K562 (cell line): ENCODE results near the gene ZSWIM7. TPM values are rescaled to one million over a fixed set of nuclear protein-coding genes. Genes with fewer than 3 reads are reported as not detected.
A peak's percentile ranks its signal among the peaks of the same experiment; 100 is the strongest.

ENCODE experiments used
- BHLHE40 ChIP-seq: IDR thresholded peaks from 2 replicates; pipeline ENCODE4 v1.6.1; 2011; ENCODE audit warnings: low read length, improper control_type of control experiment
- DMBX1 ChIP-seq: fragments of 250-450 bp; sonication (Bioruptor Pico); IDR thresholded peaks from 2 replicates; pipeline ENCODE4 v1.8.0; 2022; ENCODE audit warnings: inconsistent platforms, mild to moderate bottlenecking, moderate library complexity, borderline replicate concordance
- ELF1 ChIP-seq: fragments of 200-800 bp; sonication (Bioruptor generic); IDR thresholded peaks from 2 replicates; pipeline ENCODE4 v1.6.1; 2016; ENCODE audit warnings: missing genetic modification characterization, missing compliant biosample characterization
- EP300 ChIP-seq: IDR thresholded peaks from 2 replicates; pipeline ENCODE4 v1.6.1; 2012; ENCODE audit warnings: low read length, improper control_type of control experiment
- GTF2F1 ChIP-seq: IDR thresholded peaks from 2 replicates; pipeline ENCODE4 v1.6.1; 2011; ENCODE audit warnings: low read depth, low read length, improper control_type of control experiment
- SIRT6 ChIP-seq: IDR thresholded peaks from one replicate; pipeline ENCODE4 v1.6.1; 2012; ENCODE audit warnings: low read depth, mild to moderate bottlenecking, control low read depth, inconsistent platforms, low read length, moderate library complexity
- TCF3 ChIP-seq: sonication (generic); formaldehyde crosslinking; IDR thresholded peaks from 2 replicates; pipeline ENCODE4 v1.4.0; 2020; ENCODE audit warnings: mild to moderate bottlenecking, missing genetic modification reagents
- ZFX ChIP-seq: sonication (generic); formaldehyde crosslinking; IDR thresholded peaks from 2 replicates; pipeline ENCODE4 v1.8.0; 2022; ENCODE audit warnings: mild to moderate bottlenecking, missing genetic modification reagents, moderate library complexity
- polyA plus RNA-seq, 8 experiments: library from polyadenylated mRNA; depleted of rRNA in 4 of 8; stranded (reverse) in 5 of 8; unstranded in 3 of 8; fragments of >200 nt; fragmentation: Nextera tagmentation in 2 of 8; fragmentation: Illumina TruSeq in 1 of 8; extraction: Ambion mirVana in 2 of 8; extraction: Trizol in 1 of 8; gene quantifications; 2 replicates each; pipeline versions ENCODE4 v1.2.1 to v1.2.3, GENCODE V29; 2011 to 2014; ENCODE audit warnings: inconsistent platforms in 1 of 8, missing spikeins in 1 of 8
- total RNA-seq, 7 experiments: library from RNA; depleted of rRNA in 6 of 7; stranded (reverse); fragments of >200 nt in 6 of 7; fragmentation: Illumina TruSeq in 2 of 7; extraction: Trizol in 2 of 7; gene quantifications; 2 replicates each; pipeline versions ENCODE4 v1.2.1 to v1.2.3, GENCODE V29; 2011 to 2021; ENCODE audit warnings: low replicate concordance in 1 of 7
- TF ChIP-seq, protein P1 (sequence below): fragments of 250-450 bp; sonication (Bioruptor Pico); IDR thresholded peaks from 2 replicates; pipeline ENCODE4 v1.8.0; 2021; ENCODE audit warnings: mild to moderate bottlenecking, moderate library complexity
- TF ChIP-seq, protein P2 (sequence below): sonication (generic); formaldehyde crosslinking; IDR thresholded peaks from 2 replicates; pipeline ENCODE4 v1.8.0; 2023; ENCODE audit warnings: mild to moderate bottlenecking, missing genetic modification reagents
- TF ChIP-seq, protein P3 (sequence below): fragments of 250-450 bp; sonication (Bioruptor Pico); IDR thresholded peaks from 2 replicates; pipeline ENCODE4 v1.8.0; 2021; ENCODE audit warnings: moderate library complexity, mild to moderate bottlenecking, inconsistent platforms

ZSWIM7 gene
- total and polyA plus RNA-seq, 9 of the 15 experiments (the other 6 are each of a cell fraction or from before 2014, with no cell fraction given), result 5.9 to 18.7 (median 9.5) TPM

DNA sequence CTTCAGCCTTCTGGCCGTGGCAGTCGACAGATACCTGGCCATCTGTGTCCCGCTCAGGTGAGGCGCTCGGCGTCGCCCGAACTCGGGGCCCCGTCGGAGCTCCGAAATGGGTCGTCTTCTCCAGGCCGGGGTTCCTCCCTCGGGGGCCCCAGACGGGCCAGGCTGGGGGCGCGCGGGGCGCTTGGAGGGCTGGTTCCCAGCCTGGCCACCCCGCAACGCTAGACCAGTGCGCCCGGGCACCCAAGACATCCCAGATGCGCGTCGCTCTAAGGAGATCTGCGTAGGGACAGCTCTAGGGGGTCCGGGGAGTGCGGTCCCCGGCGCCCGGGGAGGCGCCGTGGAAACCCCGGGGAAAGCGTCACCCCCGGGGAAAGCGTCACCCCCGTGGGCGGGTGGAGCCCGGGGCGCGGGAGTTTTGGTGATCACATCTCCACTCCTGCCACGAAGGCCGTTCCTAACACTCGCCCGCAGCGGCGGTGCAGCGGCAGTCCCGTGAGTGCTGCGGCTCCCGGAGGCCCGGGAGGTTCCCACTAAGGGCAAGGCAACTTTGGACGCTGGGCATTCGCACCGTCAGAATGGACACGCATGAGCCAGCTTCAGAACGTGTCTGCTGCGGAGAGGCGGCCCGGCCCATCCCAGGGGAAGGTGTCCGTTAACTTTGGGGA, 53.8 kb downstream of the ZSWIM7 start (continued):
- TF ChIP-seq, protein P1, sequence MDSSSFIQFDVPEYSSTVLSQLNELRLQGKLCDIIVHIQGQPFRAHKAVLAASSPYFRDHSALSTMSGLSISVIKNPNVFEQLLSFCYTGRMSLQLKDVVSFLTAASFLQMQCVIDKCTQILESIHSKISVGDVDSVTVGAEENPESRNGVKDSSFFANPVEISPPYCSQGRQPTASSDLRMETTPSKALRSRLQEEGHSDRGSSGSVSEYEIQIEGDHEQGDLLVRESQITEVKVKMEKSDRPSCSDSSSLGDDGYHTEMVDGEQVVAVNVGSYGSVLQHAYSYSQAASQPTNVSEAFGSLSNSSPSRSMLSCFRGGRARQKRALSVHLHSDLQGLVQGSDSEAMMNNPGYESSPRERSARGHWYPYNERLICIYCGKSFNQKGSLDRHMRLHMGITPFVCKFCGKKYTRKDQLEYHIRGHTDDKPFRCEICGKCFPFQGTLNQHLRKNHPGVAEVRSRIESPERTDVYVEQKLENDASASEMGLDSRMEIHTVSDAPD, result no peak
- TF ChIP-seq ZFX (CRISPR knock-in tag) (peak; percentile 2; the same call in 1 of the 2 replicates), GTF2F1 (no peak), ELF1 (tag) (no peak), EP300 (no peak), TCF3 (CRISPR knock-in tag) (no peak), DMBX1 (CRISPR knock-in tag) (no peak), SIRT6 (no peak), BHLHE40 (peak; percentile 55)
- TF ChIP-seq, protein P2, sequence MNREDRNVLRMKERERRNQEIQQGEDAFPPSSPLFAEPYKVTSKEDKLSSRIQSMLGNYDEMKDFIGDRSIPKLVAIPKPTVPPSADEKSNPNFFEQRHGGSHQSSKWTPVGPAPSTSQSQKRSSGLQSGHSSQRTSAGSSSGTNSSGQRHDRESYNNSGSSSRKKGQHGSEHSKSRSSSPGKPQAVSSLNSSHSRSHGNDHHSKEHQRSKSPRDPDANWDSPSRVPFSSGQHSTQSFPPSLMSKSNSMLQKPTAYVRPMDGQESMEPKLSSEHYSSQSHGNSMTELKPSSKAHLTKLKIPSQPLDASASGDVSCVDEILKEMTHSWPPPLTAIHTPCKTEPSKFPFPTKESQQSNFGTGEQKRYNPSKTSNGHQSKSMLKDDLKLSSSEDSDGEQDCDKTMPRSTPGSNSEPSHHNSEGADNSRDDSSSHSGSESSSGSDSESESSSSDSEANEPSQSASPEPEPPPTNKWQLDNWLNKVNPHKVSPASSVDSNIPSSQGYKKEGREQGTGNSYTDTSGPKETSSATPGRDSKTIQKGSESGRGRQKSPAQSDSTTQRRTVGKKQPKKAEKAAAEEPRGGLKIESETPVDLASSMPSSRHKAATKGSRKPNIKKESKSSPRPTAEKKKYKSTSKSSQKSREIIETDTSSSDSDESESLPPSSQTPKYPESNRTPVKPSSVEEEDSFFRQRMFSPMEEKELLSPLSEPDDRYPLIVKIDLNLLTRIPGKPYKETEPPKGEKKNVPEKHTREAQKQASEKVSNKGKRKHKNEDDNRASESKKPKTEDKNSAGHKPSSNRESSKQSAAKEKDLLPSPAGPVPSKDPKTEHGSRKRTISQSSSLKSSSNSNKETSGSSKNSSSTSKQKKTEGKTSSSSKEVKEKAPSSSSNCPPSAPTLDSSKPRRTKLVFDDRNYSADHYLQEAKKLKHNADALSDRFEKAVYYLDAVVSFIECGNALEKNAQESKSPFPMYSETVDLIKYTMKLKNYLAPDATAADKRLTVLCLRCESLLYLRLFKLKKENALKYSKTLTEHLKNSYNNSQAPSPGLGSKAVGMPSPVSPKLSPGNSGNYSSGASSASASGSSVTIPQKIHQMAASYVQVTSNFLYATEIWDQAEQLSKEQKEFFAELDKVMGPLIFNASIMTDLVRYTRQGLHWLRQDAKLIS (CRISPR knock-in tag), result no peak; the same call in 1 of the 2 replicates
- TF ChIP-seq, protein P3, sequence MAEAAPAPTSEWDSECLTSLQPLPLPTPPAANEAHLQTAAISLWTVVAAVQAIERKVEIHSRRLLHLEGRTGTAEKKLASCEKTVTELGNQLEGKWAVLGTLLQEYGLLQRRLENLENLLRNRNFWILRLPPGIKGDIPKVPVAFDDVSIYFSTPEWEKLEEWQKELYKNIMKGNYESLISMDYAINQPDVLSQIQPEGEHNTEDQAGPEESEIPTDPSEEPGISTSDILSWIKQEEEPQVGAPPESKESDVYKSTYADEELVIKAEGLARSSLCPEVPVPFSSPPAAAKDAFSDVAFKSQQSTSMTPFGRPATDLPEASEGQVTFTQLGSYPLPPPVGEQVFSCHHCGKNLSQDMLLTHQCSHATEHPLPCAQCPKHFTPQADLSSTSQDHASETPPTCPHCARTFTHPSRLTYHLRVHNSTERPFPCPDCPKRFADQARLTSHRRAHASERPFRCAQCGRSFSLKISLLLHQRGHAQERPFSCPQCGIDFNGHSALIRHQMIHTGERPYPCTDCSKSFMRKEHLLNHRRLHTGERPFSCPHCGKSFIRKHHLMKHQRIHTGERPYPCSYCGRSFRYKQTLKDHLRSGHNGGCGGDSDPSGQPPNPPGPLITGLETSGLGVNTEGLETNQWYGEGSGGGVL, result no peak
- TF ChIP-seq, all 486 proteins: peak for 12
